Measurements from ENCODE around the gene NACA. TPM values are rescaled to one million over a fixed set of nuclear protein-coding genes. Genes with fewer than 3 reads are reported as not detected.

The NACA gene
- total RNA-seq, 3 donors from 2014 or later = 1,363 to 1,488 (median 1,386) TPM

- Histone ChIP-seq H3K4me1 (no peaks in the 10 kb centered on the region), H3K4me3 (no peak overlapping the region), H3K27me3 (no peaks in the 10 kb centered on the region), H3K27ac (no peak overlapping the region), H3K9me3 (no peaks in the 10 kb centered on the region), H3K36me3 (no peaks in the 10 kb centered on the region)
- DNase-seq (ENCODE audit: low spot score in 2 of 2) = no peak
- intact Hi-C loops (cut with DNase I; ENCODE audit: low total_unique reads) = no loop called here
- TF ChIP-seq POLR2A (IDR thresholded peaks at IDR 0.05) (no peak), CTCF (IDR thresholded peaks at IDR 0.05) (no peak), POLR2AphosphoS5 (IDR thresholded peaks at IDR 0.05) (no peak)
Measured at GRCh38 chr12:56678852-56679251, 46.2 kb downstream of the NACA start.

GRCh38 chr12:56677680-56678079 lies 47.4 kb downstream of the NACA start:
- H3K27ac ChIP-seq = peak overlapping the region in 1 of 2 donors; percentile 21
- H3K27me3 ChIP-seq = no peaks in the 10 kb centered on the region
- intact Hi-C loops (cut with DNase I; ENCODE audit: low total_unique reads) = no loop called here
- TF ChIP-seq CTCF (IDR thresholded peaks at IDR 0.05) = no peak
- no peak for TF ChIP-seq POLR2AphosphoS5 (IDR thresholded peaks at IDR 0.05)
- no peak for TF ChIP-seq POLR2A (IDR thresholded peaks at IDR 0.05)
- DNase-seq (ENCODE audit: low spot score in 2 of 2) = no peak
- H3K9me3 ChIP-seq = no peaks in the 10 kb centered on the region
- H3K4me3 ChIP-seq = no peak overlapping the region
- no peaks in the 10 kb centered on the region for H3K4me1 ChIP-seq
- H3K36me3 ChIP-seq = no peaks in the 10 kb centered on the region

GRCh38 chr12:56676851-56677580 lies 48.1 kb downstream of the NACA start:
- TF ChIP-seq POLR2A (IDR thresholded peaks at IDR 0.05) (no peak), CTCF (IDR thresholded peaks at IDR 0.05) (no peak), POLR2AphosphoS5 (IDR thresholded peaks at IDR 0.05) (no peak)
- intact Hi-C loops (cut with DNase I; ENCODE audit: low total_unique reads) = no loop called here
- peak in 1 of 2 donors; percentile 4 for DNase-seq (ENCODE audit: low spot score in 2 of 2)
- no peak overlapping the region for H3K4me3 ChIP-seq
- H3K4me1 ChIP-seq = no peaks in the 10 kb centered on the region
- H3K9me3 ChIP-seq = no peaks in the 10 kb centered on the region
- H3K27ac ChIP-seq = no peak overlapping the region
- H3K36me3 ChIP-seq = no peaks in the 10 kb centered on the region
- H3K27me3 ChIP-seq = no peaks in the 10 kb centered on the region

- no peaks in the 10 kb centered on the region for H3K36me3 ChIP-seq
- H3K27me3 ChIP-seq = no peaks in the 10 kb centered on the region
- TF ChIP-seq POLR2A (IDR thresholded peaks at IDR 0.05) (no peak), CTCF (IDR thresholded peaks at IDR 0.05) (no peak), POLR2AphosphoS5 (IDR thresholded peaks at IDR 0.05) (no peak)
- no peaks in the 10 kb centered on the region for H3K9me3 ChIP-seq
- no peak overlapping the region for H3K27ac ChIP-seq
- no peak overlapping the region for H3K4me3 ChIP-seq
- intact Hi-C loops (cut with DNase I; ENCODE audit: low total_unique reads) = no loop called here
- no peak for DNase-seq (ENCODE audit: low spot score in 2 of 2)
- no peaks in the 10 kb centered on the region for H3K4me1 ChIP-seq
Measured at GRCh38 chr12:56671608-56672007, 53.5 kb downstream of the NACA start.

GRCh38 chr12:56670836-56671235 lies 54.3 kb downstream of the NACA start:
- no peak overlapping the region for H3K4me3 ChIP-seq
- no peaks in the 10 kb centered on the region for H3K4me1 ChIP-seq
- H3K27ac ChIP-seq = no peak overlapping the region
- intact Hi-C loops (cut with DNase I; ENCODE audit: low total_unique reads) = no loop called here
- H3K27me3 ChIP-seq = no peaks in the 10 kb centered on the region
- no peak for DNase-seq (ENCODE audit: low spot score in 2 of 2)
- TF ChIP-seq POLR2A (IDR thresholded peaks at IDR 0.05) (no peak), POLR2AphosphoS5 (IDR thresholded peaks at IDR 0.05) (no peak), CTCF (IDR thresholded peaks at IDR 0.05) (no peak)
- peaks cover 4% of the 10 kb centered on the region for H3K36me3 ChIP-seq
- H3K9me3 ChIP-seq = no peaks in the 10 kb centered on the region

Measured in breast epithelium (tissue), 4 donors.